OCI-LY7 (cell line): ENCODE results near the gene BORCS8. TPM values are rescaled to one million over a fixed set of nuclear protein-coding genes. Genes with fewer than 3 reads are reported as not detected.

Experiments used
- BruUV-seq: library from RNA; stranded (reverse); fragments of 400-500 nt; replicated peaks from 2 replicates; lab custom pipeline; 2021; lab: Mats Ljungman, UMichigan
- CTCF ChIA-PET: fragments of 300-600 bp; sonication (Branson Sonifier 250); formaldehyde crosslinking; loops from one replicate; lab custom pipeline; 2022; ENCODE audit warnings: antibody characterized with exemption; ENCODE audit not compliant: unreplicated experiment; lab: Charles Lee
- POLR2A ChIA-PET: fragments of 300-600 bp; sonication (Branson Sonifier 250); formaldehyde crosslinking; loops from one replicate; lab custom pipeline; 2022; ENCODE audit warnings: antibody characterized with exemption; lab: Charles Lee
- DNase-seq: peaks from one replicate; pipeline ENCODE4 v3.0.0-alpha.2; 2015; ENCODE audit warnings: low spot score
- H2AFZ ChIP-seq: fragments of 200-600 bp; sonication (generic), shearing (Covaris generic); 2 replicates; pipeline ENCODE4 v1.6.1; 2014; ENCODE audit warnings: mild to moderate bottlenecking, antibody characterized with exemption, low read length, moderate library complexity
- H3K27ac ChIP-seq: fragments of 200-600 bp; sonication (generic); 2 replicates; pipeline ENCODE4 v1.5.1; 2014; ENCODE audit warnings: mixed run types, low read depth, mild to moderate bottlenecking, moderate library complexity, low read length, inconsistent platforms; ENCODE audit not compliant: poor library complexity, severe bottlenecking
- H3K36me3 ChIP-seq: fragments of 200-600 bp; sonication (generic); 2 replicates; pipeline ENCODE4 v1.6.1; 2014; ENCODE audit warnings: mild to moderate bottlenecking, antibody characterized with exemption, low read length, moderate library complexity, mixed read lengths; ENCODE audit not compliant: insufficient read depth
- H3K4me1 ChIP-seq: fragments of 200-600 bp; sonication (generic); 2 replicates; pipeline ENCODE4 v1.5.1; 2014; ENCODE audit warnings: mild to moderate bottlenecking, low read length; ENCODE audit not compliant: insufficient read depth, poor library complexity, severe bottlenecking
- H3K4me2 ChIP-seq: fragments of 200-600 bp; sonication (generic); 2 replicates; pipeline ENCODE4 v1.6.1; 2014; ENCODE audit warnings: mild to moderate bottlenecking, low read length
- H3K4me3 ChIP-seq: fragments of 200-600 bp; sonication (generic); 2 replicates; pipeline ENCODE4 v1.5.1; 2014; ENCODE audit warnings: mild to moderate bottlenecking, low read depth, low read length; ENCODE audit not compliant: poor library complexity, severe bottlenecking
- H3K79me2 ChIP-seq: fragments of 200-600 bp; sonication (generic); 2 replicates; pipeline ENCODE4 v1.6.1; 2016; ENCODE audit warnings: low read depth, mild to moderate bottlenecking, low read length, moderate library complexity, mixed read lengths; ENCODE audit not compliant: insufficient read depth
- H3K9me2 ChIP-seq: fragments of 200-600 bp; sonication (generic); 2 replicates; pipeline ENCODE4 v1.6.1; 2016; ENCODE audit warnings: mild to moderate bottlenecking, low read length, mixed read lengths; ENCODE audit not compliant: insufficient read depth
- H3K9me3 ChIP-seq: fragments of 200-600 bp; sonication (generic); 2 replicates; pipeline ENCODE4 v1.6.1; 2014; ENCODE audit warnings: mild to moderate bottlenecking, mixed run types, low read length, mixed read lengths
- H4K20me1 ChIP-seq: fragments of 200-600 bp; sonication (generic); 2 replicates; pipeline ENCODE4 v1.6.1; 2014; ENCODE audit warnings: mild to moderate bottlenecking, antibody characterized with exemption, low read length, moderate library complexity, mixed read lengths; ENCODE audit not compliant: insufficient read depth
- CTCF ChIP-seq: fragments of 200-600 bp; sonication (generic); conservative IDR thresholded peaks from 2 replicates; pipeline ENCODE4 v1.5.1; 2014; ENCODE audit warnings: mild to moderate bottlenecking, antibody characterized with exemption, low read length, moderate library complexity, mixed read lengths
- EZH2phosphoT487 ChIP-seq: fragments of 200-600 bp; sonication (generic); IDR thresholded peaks from 2 replicates; pipeline ENCODE4 v1.6.1; 2018; ENCODE audit warnings: low read depth, borderline replicate concordance, mild to moderate bottlenecking, mixed run types, antibody characterized with exemption, low read length, moderate library complexity, mixed read lengths
- intact Hi-C: fragments of 100-400 bp; cut with micrococcal nuclease; formaldehyde crosslinking; loops from one replicate; pipeline ENCODE4 v1.10.0; 2022; ENCODE audit not compliant: unreplicated experiment
- total RNA-seq, 2 experiments: library from RNA; depleted of rRNA in 1 of 2; stranded (reverse); fragments of >200 nt in 1 of 2; shearing (Covaris generic) in 1 of 2; gene quantifications; 2 replicates each; pipeline ENCODE4 v1.2.3, GENCODE V29; 2014 to 2022

BORCS8 gene
- total RNA-seq, 2 experiments from 2014 or later, result 39.8 to 40.2 TPM

- POLR2A ChIA-PET, result no interaction called here
- no peaks in the 10 kb centered on the region for H4K20me1 ChIP-seq
- no TSS peak for BruUV-seq
- no peaks in the 10 kb centered on the region for H3K9me2 ChIP-seq
- no peak overlapping the region for H3K4me2 ChIP-seq
- peaks cover 3% of the 10 kb centered on the region; the same call in 1 of the 2 replicates for H3K9me3 ChIP-seq
- DNase-seq, result no peak
- TF ChIP-seq EZH2phosphoT487, result no peak
- TF ChIP-seq CTCF, result no peak
- H3K4me3 ChIP-seq, result no peak overlapping the region
- no peak overlapping the region for H2AFZ ChIP-seq
- H3K79me2 ChIP-seq, result no peaks in the 10 kb centered on the region
- intact Hi-C loops, result no loop called here
- no peak overlapping the region for H3K27ac ChIP-seq
- no peaks in the 10 kb centered on the region for H3K4me1 ChIP-seq
- CTCF ChIA-PET, result no interaction called here
- H3K36me3 ChIP-seq, result no peaks in the 10 kb centered on the region
These were observed 47.7 kb upstream of the BORCS8 start for GRCh38 chr19:19239675-19240074.

GRCh38 chr19:19238126-19238894, 46.4 kb upstream of the BORCS8 start:
- Histone ChIP-seq H3K4me1 (no peaks in the 10 kb centered on the region), H2AFZ (no peak overlapping the region), H3K27ac (no peak overlapping the region), H3K9me2 (no peaks in the 10 kb centered on the region), H3K79me2 (no peaks in the 10 kb centered on the region), H3K4me3 (no peak overlapping the region), H3K9me3 (peaks cover 9% of the 10 kb centered on the region; the same call in 1 of the 2 replicates), H4K20me1 (no peaks in the 10 kb centered on the region), H3K36me3 (no peaks in the 10 kb centered on the region), H3K4me2 (no peak overlapping the region)
- TF ChIP-seq CTCF (no peak), EZH2phosphoT487 (no peak)
- POLR2A ChIA-PET, result no interaction called here
- CTCF ChIA-PET, result no interaction called here
- DNase-seq, result no peak
- BruUV-seq, result no TSS peak
- intact Hi-C loops, result no loop called here

- BruUV-seq, result no TSS peak
- peaks cover 9% of the 10 kb centered on the region; the same call in 1 of the 2 replicates for H3K9me3 ChIP-seq
- H3K4me1 ChIP-seq, result no peaks in the 10 kb centered on the region
- POLR2A ChIA-PET, result no interaction called here
- H4K20me1 ChIP-seq, result no peaks in the 10 kb centered on the region
- H3K4me3 ChIP-seq, result no peak overlapping the region
- no peaks in the 10 kb centered on the region for H3K79me2 ChIP-seq
- no peaks in the 10 kb centered on the region for H3K36me3 ChIP-seq
- CTCF ChIA-PET, result no interaction called here
- no peak for TF ChIP-seq EZH2phosphoT487
- no peak for TF ChIP-seq CTCF
- H2AFZ ChIP-seq, result no peak overlapping the region
- no peaks in the 10 kb centered on the region for H3K9me2 ChIP-seq
- no peak overlapping the region for H3K27ac ChIP-seq
- no peak overlapping the region for H3K4me2 ChIP-seq
- DNase-seq, result no peak
- intact Hi-C loops, result no loop called here
These were observed 44.2 kb upstream of the BORCS8 start for GRCh38 chr19:19236173-19236572.
